Subcutaneous adipose tissue (tissue), 4 donors: Measurements from ENCODE around the gene SUSD1. TPM values are rescaled to one million over a fixed set of nuclear protein-coding genes. Genes with fewer than 3 reads are reported as not detected.

Experiments
- CTCF ChIP-seq: fragments of 450-650 bp; IDR thresholded peaks from one replicate; pipeline ENCODE4 v1.5.1; 2016; ENCODE audit warnings: low read depth, mild to moderate bottlenecking, control low read depth, antibody characterized with exemption, moderate library complexity
- total RNA-seq, 4 donors: library from RNA; depleted of rRNA; stranded (reverse); fragments of >200 nt; gene quantifications; one replicate each; pipeline ENCODE4 v1.1.0, GENCODE V29; 2016

SUSD1 gene
- total RNA-seq, 4 donors from 2014 or later = 8.4 to 24.6 (median 16.3) TPM

- TF ChIP-seq CTCF = no peak
Observed at GRCh38 chr9:112081918-112082729, 93.0 kb downstream of the SUSD1 start.

- TF ChIP-seq CTCF = no peak
Observed at GRCh38 chr9:112080831-112081542, 94.1 kb downstream of the SUSD1 start.

GRCh38 chr9:112078432-112078831 lies 96.7 kb downstream of the SUSD1 start:
- no peak for TF ChIP-seq CTCF

- TF ChIP-seq CTCF = no peak
Observed at GRCh38 chr9:112076814-112077213, 98.3 kb downstream of the SUSD1 start.

- TF ChIP-seq CTCF = no peak
Observed at GRCh38 chr9:112075009-112075378, 100.1 kb downstream of the SUSD1 start.

GRCh38 chr9:112074250-112075008 lies 100.7 kb downstream of the SUSD1 start:
- no peak for TF ChIP-seq CTCF
